ENCODE measurements around the gene PARD3B.

- TF ChIP-seq CTCF (IDR thresholded peaks at IDR 0.05) (no peak), POLR2A (IDR thresholded peaks at IDR 0.05) (no peak)
Measured at GRCh38 chr2:205659922-205660321, 1114.6 kb downstream of the PARD3B start.
